PC-9 (cell line): ENCODE results near the gene SPOP. TPM values are rescaled to one million over a fixed set of nuclear protein-coding genes. Genes with fewer than 3 reads are reported as not detected.

Experiments used
- BruUV-seq: library from RNA; stranded (reverse); fragments of 400-500 nt; replicated peaks from 2 replicates; lab custom pipeline; 2021; lab: Mats Ljungman, UMichigan
- CTCF ChIA-PET: fragments of 300-600 bp; sonication (Branson Sonifier 250); formaldehyde crosslinking; loops from one replicate; lab custom pipeline; 2022; ENCODE audit warnings: antibody characterized with exemption; lab: Charles Lee
- POLR2A ChIA-PET: fragments of 300-600 bp; sonication (Branson Sonifier 250); formaldehyde crosslinking; loops from one replicate; lab custom pipeline; 2022; ENCODE audit warnings: antibody characterized with exemption; ENCODE audit not compliant: unreplicated experiment; lab: Charles Lee
- DNase-seq, 2 experiments: peaks; one replicate each; pipeline versions ENCODE4 v3.0.0 to v3.0.0-alpha.2; 2015 to 2022; ENCODE audit warnings: mixed read lengths in 1 of 2
- H2AFZ ChIP-seq: fragments of 200-600 bp; sonication (generic); 2 replicates; pipeline ENCODE4 v1.8.1; 2017; ENCODE audit warnings: antibody characterized with exemption
- H3F3A ChIP-seq: fragments of 200-600 bp; sonication (generic); 2 replicates; pipeline ENCODE4 v1.8.1; 2017; ENCODE audit warnings: antibody characterized with exemption, mild to moderate bottlenecking, low read depth; ENCODE audit not compliant: insufficient read depth
- H3K27ac ChIP-seq: fragments of 200-600 bp; sonication (generic); 2 replicates; pipeline ENCODE4 v1.6.1; 2016; ENCODE audit warnings: mixed run types
- H3K27me3 ChIP-seq: fragments of 200-600 bp; sonication (generic); 2 replicates; pipeline ENCODE4 v1.6.1; 2016; ENCODE audit warnings: low read depth, mixed run types; ENCODE audit not compliant: insufficient read depth
- H3K36me3 ChIP-seq: fragments of 200-600 bp; sonication (generic); 2 replicates; pipeline ENCODE4 v1.6.1; 2016; ENCODE audit warnings: low read depth, mixed run types
- H3K4me1 ChIP-seq: fragments of 200-600 bp; sonication (generic); replicated peaks from 2 replicates; pipeline ENCODE4 v1.6.1; 2016; ENCODE audit warnings: mixed run types; ENCODE audit not compliant: insufficient read depth
- H3K4me2 ChIP-seq: fragments of 200-600 bp; sonication (generic); 2 replicates; pipeline ENCODE4 v1.6.1; 2017; ENCODE audit warnings: mixed run types
- H3K4me3 ChIP-seq: fragments of 200-600 bp; sonication (generic); 2 replicates; pipeline ENCODE4 v1.6.1; 2016; ENCODE audit warnings: mixed run types
- H3K79me2 ChIP-seq: fragments of 200-600 bp; sonication (generic); 2 replicates; pipeline ENCODE4 v1.6.1; 2017; ENCODE audit warnings: low read depth, mixed run types
- H3K9me2 ChIP-seq: fragments of 200-600 bp; sonication (generic); 2 replicates; pipeline ENCODE4 v1.8.1; 2017; ENCODE audit warnings: mild to moderate bottlenecking; ENCODE audit not compliant: insufficient read depth
- H3K9me3 ChIP-seq: fragments of 200-600 bp; sonication (generic); 2 replicates; pipeline ENCODE4 v1.8.1; 2016; ENCODE audit warnings: low read depth; ENCODE audit not compliant: insufficient read depth
- H4K20me1 ChIP-seq: fragments of 200-600 bp; sonication (generic); 2 replicates; pipeline ENCODE4 v1.8.1; 2017; ENCODE audit not compliant: insufficient read depth
- CTCF ChIP-seq: fragments of 200-600 bp; sonication (generic); conservative IDR thresholded peaks from 2 replicates; pipeline ENCODE4 v1.6.1; 2017; ENCODE audit warnings: mixed run types, antibody characterized with exemption, mild to moderate bottlenecking, moderate library complexity
- EZH2 ChIP-seq: fragments of 200-600 bp; sonication (generic); IDR thresholded peaks from 2 replicates; pipeline ENCODE4 v1.8.0; 2017; ENCODE audit warnings: antibody characterized with exemption, low read depth
- intact Hi-C: fragments of 100-400 bp; cut with micrococcal nuclease; formaldehyde crosslinking; loops from one replicate; pipeline ENCODE4 v1.10.0; 2022; ENCODE audit not compliant: unreplicated experiment
- total RNA-seq: library from RNA; stranded (reverse); gene quantifications from 2 replicates; pipeline ENCODE4 v1.2.3, GENCODE V29; 2021

SPOP gene
- total RNA-seq, 1 experiment from 2014 or later, result 41.7 TPM

- no peak overlapping the region for H3K27ac ChIP-seq
- H3K9me3 ChIP-seq, result no peaks in the 10 kb centered on the region
- H3K4me2 ChIP-seq, result no peak overlapping the region
- ChIA-PET POLR2A (no interaction called here), CTCF (no interaction called here)
- peaks cover 2% of the 10 kb centered on the region; the same call in 1 of the 2 replicates for H3K79me2 ChIP-seq
- no peak overlapping the region for H2AFZ ChIP-seq
- no peak for DNase-seq
- no peak overlapping the region for H3K4me3 ChIP-seq
- no peaks in the 10 kb centered on the region for H3K27me3 ChIP-seq
- no peaks in the 10 kb centered on the region for H3K4me1 ChIP-seq
- intact Hi-C loops, result no loop called here
- H4K20me1 ChIP-seq, result no peaks in the 10 kb centered on the region
- peaks cover 25% of the 10 kb centered on the region for H3K36me3 ChIP-seq
- TF ChIP-seq CTCF (no peak), EZH2 (no peak)
- BruUV-seq, result no TSS peak
- H3K9me2 ChIP-seq, result no peaks in the 10 kb centered on the region
- H3F3A ChIP-seq, result peaks cover 31% of the 10 kb centered on the region; the same call in 1 of the 2 replicates
Measured at GRCh38 chr17:49700960-49701359, 23.1 kb upstream of the SPOP start.

GRCh38 chr17:49699966-49700575 lies 22.2 kb upstream of the SPOP start:
- H4K20me1 ChIP-seq, result no peaks in the 10 kb centered on the region
- intact Hi-C loops, result loop anchor here (10.0 kb wide), 1 partner anchor 285 kb away; the partner anchor contains the start of gene PHB1
- H3K27ac ChIP-seq, result no peak overlapping the region
- H3K4me2 ChIP-seq, result no peak overlapping the region
- BruUV-seq, result no TSS peak
- peaks cover 19% of the 10 kb centered on the region for H3K36me3 ChIP-seq
- POLR2A ChIA-PET, result no interaction called here
- peaks cover 26% of the 10 kb centered on the region; the same call in 1 of the 2 replicates for H3F3A ChIP-seq
- H3K27me3 ChIP-seq, result no peaks in the 10 kb centered on the region
- TF ChIP-seq EZH2, result no peak
- no peak for TF ChIP-seq CTCF
- CTCF ChIA-PET, result no interaction called here
- H3K9me3 ChIP-seq, result no peaks in the 10 kb centered on the region
- peak in 1 of 2 experiments; percentile 30 for DNase-seq
- H3K4me3 ChIP-seq, result no peak overlapping the region
- no peaks in the 10 kb centered on the region for H3K79me2 ChIP-seq
- H2AFZ ChIP-seq, result no peak overlapping the region
- no peaks in the 10 kb centered on the region for H3K9me2 ChIP-seq
- no peaks in the 10 kb centered on the region for H3K4me1 ChIP-seq

DNA sequence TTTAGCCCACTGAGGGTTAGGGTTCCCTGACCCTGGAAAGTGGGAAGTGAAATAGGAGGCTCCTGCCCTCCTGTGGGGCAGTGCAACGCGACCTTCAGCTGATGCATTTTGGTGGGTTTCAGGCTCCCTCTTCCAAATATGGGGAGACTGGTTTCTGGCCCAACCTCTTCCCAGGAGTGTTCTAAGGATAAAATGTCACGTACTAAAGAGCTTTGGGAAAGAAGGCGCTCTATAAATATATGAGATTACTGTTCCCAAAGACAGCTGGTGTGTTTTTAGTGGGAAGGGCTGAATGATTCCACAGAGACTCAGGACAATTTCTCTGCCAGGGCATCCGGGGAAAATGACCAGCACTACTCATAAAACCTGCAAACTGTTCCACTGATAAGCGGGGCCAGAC lies 20.1 kb upstream of the SPOP start:
- Histone ChIP-seq H2AFZ (no peak overlapping the region), H3K9me2 (no peaks in the 10 kb centered on the region), H4K20me1 (no peaks in the 10 kb centered on the region), H3K4me2 (no peak overlapping the region), H3K79me2 (no peaks in the 10 kb centered on the region), H3K27ac (no peak overlapping the region), H3K36me3 (peaks cover 8% of the 10 kb centered on the region), H3F3A (peaks cover 26% of the 10 kb centered on the region; the same call in 1 of the 2 replicates), H3K27me3 (no peaks in the 10 kb centered on the region), H3K4me1 (no peaks in the 10 kb centered on the region), H3K9me3 (no peaks in the 10 kb centered on the region), H3K4me3 (no peak overlapping the region)
- DNase-seq, result peak in 1 of 2 experiments; percentile 19
- intact Hi-C loops, result loop anchor here (10.0 kb wide), 1 partner anchor 283 kb away; the partner anchor contains the start of gene PHB1
- BruUV-seq, result no TSS peak
- ChIA-PET POLR2A (no interaction called here), CTCF (no interaction called here)
- TF ChIP-seq CTCF, result no peak
- TF ChIP-seq EZH2, result no peak
